ENCODE results near the gene APLNR.

GRCh38 chr11:57233702-57234101 is 3.3 kb downstream of the APLNR start:
- TF ChIP-seq ATF2 (CRISPR knock-in tag; IDR thresholded peaks at IDR 0.05; ENCODE audit: borderline replicate concordance, low read depth) (no peak), USF2 (CRISPR knock-in tag; IDR thresholded peaks at IDR 0.05) (no peak), GABPB1 (CRISPR knock-in tag; IDR thresholded peaks at IDR 0.05) (no peak), CTCF (IDR thresholded peaks at IDR 0.05) (no peak), FOXJ3 (CRISPR knock-in tag; IDR thresholded peaks at IDR 0.05; ENCODE audit: borderline replicate concordance) (no peak), MAX (CRISPR knock-in tag; IDR thresholded peaks at IDR 0.05) (no peak), ZNF281 (CRISPR knock-in tag; IDR thresholded peaks at IDR 0.05) (no peak), ATF6 (CRISPR knock-in tag; IDR thresholded peaks at IDR 0.05) (no peak), NR3C1 (CRISPR knock-in tag; conservative IDR thresholded peaks at IDR 0.05; ENCODE audit: low read depth) (no peak), IRF2 (CRISPR knock-in tag; IDR thresholded peaks at IDR 0.05; ENCODE audit: borderline replicate concordance, low read depth) (no peak), ZNF512 (CRISPR knock-in tag; IDR thresholded peaks at IDR 0.05; ENCODE audit: borderline replicate concordance) (no peak), CBFB (CRISPR knock-in tag; IDR thresholded peaks at IDR 0.05; ENCODE audit: low read depth) (no peak)
